GM21367 (cell line): ENCODE results near the gene TLR7.

ENCODE experiments used
- ATAC-seq: cut with Tn5 transposase; IDR thresholded peaks from one replicate; pipeline ENCODE4 v1.9.1; 2021; ENCODE audit not compliant: unreplicated experiment

Gene TLR7

DNA sequence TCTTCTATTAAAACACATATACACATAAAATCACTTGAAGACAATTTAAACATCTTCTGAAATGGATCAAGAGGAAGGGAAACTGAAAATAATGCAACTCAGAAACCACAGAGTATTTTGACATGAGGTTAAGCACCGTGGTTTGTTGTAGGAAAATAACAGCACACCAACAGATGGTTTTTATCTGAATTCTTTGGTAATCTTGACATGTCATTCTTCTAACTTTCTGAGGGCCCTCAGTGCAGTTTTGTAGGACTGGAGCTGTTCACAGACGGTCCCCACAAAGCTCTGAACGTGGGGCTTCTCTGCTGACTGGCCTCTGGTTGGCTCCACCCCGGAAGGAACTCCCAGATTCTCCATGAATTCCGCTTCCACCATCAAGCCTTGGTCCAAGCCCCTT lies 23.6 kb downstream of the TLR7 start:
- ATAC-seq, result peak; percentile 47

DNA sequence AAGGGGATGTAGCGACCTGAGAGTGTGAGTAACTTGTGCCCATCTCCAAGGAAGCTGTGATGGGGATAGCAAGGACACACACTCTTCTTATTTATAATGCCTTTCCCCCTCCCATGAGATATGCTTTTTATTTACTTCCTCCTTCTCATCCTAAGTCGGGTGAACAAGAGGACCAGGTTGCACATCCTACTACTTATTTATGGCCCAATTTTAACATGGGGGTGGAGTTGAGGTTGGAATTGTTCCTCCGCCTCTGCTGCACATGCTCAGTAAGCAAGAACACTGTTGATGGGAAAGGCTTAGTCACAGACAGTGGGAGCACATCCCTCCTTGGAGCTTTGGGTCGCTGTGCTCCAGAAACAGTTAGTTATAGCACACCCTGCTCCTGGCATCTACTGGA lies 24.3 kb downstream of the TLR7 start:
- ATAC-seq, result no peak

DNA sequence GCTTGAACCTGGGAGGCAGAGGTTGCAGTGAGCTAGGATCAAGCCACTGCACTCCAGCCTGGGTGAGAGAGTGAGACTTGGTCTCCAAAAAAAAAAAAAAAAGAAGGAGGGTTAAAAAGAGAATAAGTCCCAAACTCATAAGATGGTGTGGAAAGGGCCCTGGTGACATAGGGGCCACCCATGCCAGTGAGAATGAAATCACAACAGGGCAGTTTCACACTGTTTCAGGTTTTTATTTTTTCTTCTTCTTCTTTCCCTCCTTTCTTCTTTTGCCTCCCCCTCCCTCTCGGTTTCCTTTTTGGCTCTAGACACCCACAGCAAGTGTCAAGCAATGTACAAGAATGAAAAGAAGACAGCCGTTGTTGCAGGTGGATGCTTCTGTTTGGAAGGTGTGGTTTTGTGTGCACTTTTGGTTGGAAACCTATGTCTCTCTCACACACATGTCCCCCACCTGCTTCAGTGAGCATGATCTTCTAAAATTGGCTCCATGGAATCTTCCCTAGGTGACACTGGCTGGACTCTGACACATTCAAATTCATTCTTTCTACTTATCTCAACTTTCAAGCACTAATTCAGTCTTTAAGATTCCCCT lies 25.1 kb downstream of the TLR7 start:
- peak; percentile 43 for ATAC-seq

DNA sequence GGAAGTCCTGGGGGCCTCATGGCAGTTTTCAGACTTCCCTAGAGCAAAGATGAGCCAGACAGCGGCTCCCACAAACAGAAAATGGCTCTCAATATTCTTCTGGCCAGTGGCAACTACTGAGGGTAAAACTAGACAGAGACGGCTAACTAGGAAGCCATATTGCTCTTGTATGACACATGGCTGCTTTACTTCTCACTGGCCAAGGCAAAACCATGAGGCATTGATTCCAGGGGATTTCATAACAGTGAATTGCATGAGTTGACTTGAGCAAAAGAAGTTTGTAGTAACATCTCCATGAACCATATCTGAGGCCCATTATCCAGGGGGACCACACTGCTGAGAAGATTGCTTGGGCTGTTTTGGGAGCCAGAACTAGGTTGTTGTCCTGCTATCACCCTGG lies 25.8 kb downstream of the TLR7 start:
- ATAC-seq, result no peak

DNA sequence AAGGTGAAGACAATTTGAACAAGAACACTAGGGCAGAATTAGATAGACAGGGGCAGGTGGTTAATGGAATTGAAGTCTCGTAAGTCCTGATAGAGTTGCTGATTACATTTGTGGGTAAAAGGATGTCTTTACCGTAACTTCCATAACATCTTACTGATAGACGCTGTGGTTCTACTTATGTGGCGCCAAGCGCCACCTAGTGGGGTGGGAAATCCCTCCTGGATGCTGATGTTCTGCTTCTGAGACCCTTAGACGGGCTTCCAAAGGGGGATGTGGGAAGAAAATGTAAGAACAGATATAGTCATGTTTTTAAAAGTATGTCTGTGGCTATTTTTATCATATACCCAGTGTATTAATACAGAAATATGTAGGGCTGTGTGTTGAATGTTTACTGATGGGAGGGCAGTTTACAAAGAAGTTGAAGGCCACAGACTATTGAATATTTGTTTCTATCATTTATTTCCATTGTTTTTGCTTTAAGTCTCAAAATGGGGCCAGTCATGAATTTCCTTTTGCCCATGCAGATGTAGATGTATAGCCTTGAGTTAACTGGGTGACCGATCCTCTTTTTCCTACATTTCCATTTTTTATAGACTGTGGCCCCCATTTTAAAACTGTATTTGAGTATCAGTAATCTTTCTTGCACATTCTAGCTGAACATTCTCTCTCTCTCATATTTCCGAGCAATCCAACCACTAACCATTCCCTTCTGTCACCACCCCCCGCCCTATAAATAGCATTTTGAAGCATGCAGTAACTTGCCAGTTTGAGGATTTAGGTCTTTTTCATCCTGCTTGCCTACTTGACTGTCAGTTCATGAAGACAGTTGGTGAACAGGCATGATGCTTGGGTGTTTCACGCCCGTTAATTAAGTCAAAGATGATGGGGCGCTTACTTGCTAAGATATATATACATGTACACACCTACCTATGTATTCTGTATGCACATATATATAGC lies 27.5 kb downstream of the TLR7 start:
- ATAC-seq, result no peak

DNA sequence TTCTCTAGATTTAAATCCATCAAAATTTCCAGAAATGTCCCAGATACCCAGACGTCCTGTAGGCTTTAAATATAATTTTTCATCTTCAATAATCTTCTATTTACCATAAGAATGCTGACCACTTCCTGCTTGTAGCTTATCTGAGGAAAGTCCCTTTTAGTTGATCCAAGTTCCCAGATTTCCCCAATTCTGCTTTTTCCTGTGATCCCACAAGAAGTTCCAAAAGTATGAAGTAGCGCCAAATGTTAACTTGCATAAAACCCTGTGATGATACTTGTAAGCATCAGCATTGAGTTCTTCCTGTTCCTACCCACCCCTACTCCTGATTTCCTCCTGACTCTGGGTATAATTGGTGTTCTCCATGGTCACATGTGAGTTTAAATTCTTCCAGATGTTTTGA lies 29.0 kb downstream of the TLR7 start:
- ATAC-seq, result no peak

DNA sequence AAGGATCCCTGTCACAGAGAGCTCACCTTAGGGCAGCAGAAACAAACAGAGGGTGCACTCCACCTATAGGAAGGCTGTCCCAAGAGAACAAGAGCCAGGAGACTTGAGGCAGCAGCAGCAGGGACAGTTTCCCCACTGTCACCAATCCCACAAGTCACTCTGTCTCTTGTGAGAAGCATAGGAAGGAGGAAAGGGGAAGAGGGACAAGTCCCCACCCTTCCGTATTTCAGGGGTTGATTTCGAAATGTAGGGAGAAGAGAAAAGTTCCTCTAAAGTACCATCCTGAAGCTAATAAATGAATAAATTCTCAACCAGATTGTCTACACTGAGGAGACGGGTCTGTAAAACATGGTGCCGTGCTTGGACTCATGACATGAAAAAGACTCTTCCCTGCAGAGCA lies 30.1 kb downstream of the TLR7 start:
- no peak for ATAC-seq

DNA sequence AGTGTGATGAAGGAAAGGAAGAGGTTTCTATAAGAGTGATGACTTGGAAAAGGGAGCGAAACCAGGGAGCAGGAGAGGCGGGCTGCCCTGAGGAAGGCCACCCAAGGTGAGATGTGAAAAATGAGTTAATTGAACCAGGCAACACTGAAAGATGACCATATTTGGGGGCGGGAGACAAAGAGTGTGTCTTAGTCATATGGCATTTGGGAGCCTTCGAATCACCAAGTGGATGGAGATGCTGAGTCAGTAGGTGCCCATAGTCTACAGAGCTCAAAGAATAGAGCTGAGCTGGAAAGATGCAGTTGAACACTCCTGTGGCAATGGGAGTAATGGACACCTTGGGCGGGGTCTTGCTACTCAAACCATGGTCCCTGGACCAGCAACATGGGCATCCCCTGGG lies 31.2 kb downstream of the TLR7 start:
- ATAC-seq, result no peak

DNA sequence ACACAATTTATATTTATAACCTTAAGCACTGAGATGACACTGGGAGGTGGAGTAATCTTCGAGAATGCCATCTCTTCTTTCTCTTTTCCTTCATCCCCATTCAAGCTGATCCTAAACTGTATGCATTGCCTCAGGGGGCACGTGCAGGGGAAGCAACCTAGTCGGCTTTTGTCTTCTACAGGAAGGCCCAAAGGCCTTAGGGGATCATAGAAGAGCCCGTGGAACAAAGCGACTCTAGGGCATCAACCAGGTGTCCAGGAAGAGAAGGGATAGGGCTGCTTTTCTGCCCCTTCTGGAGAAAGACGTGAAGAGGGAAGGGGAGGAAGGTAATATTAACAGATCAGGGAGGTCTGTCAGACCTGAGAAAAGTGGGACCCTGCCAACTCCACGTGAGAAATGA lies 32.6 kb downstream of the TLR7 start:
- no peak for ATAC-seq

DNA sequence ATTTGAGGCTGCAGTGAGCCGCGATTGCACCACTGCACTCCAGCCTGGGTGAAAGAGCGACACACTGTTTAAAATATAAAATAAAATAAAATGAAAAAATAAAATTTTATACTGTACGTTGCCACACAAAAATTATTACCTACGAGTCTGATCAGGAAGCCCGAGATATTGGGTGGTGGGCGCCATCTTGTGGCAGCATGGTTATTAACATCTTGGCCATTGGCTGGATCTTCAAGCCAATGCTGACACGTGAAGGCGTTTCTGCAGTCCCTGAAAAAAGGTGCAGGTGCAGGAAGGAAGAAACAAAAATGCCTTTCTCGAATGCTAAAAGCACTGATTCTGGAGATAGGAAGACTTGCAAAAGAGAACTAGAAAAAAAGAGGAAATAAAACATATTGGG lies 34.6 kb downstream of the TLR7 start:
- ATAC-seq, result no peak

DNA sequence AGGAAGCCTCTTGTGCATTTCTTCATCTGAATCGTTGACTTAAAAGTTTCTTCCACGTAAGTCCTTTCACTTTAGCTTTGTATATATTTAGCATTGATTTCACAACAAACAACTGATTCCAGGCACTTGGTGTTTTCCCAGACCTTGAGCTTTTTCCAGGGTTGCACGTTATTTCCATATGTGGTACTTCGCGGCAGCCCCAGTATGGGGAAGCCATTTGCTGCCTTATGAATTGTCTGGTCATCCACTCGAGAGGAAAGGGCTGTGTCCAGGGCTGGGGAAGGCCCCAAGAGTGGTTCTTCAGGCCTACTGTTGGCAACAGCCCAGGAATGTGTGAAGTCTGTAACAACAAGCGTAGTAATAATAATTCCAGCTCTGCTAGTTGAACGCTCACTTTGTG lies 36.8 kb downstream of the TLR7 start:
- no peak for ATAC-seq

DNA sequence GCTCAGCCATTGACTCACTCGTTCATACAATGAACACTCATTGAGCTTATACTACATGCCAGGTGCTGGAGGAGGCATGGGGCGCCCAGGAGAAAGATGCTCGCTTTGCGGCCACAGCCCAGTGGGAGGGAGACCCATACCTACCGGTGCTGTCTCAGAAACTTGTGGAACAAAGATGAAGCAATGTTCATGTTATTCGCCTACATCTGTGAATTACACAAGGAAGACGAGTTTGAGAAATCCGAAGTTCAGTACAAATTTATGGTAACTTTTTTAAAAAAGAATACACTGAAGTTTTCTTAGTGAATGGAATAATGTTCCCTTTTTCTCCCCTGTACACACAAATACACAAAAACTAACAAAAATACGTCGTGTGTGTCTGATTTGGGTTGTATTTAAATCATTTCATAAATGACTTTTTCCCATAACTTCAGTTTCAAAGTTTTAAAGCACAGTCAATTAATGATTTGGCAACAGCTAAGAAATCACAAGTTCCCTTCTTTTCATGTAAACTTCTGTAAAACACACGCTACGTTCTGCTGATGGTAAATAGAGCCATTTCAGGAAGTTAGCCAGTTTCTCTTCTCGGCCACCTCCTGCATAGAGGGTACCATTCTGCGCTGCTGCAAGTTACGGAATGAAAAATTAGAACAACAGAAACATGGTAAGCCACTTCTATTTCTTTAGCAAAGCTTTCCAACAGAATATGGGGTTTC lies 39.3 kb downstream of the TLR7 start, which contains the start of gene TLR8:
Gene TLR8 (plus strand): TSS at position 575 of the 716 bp plus-strand sequence. CDS start 87 bp downstream, at position 662.
- no peak for ATAC-seq

DNA sequence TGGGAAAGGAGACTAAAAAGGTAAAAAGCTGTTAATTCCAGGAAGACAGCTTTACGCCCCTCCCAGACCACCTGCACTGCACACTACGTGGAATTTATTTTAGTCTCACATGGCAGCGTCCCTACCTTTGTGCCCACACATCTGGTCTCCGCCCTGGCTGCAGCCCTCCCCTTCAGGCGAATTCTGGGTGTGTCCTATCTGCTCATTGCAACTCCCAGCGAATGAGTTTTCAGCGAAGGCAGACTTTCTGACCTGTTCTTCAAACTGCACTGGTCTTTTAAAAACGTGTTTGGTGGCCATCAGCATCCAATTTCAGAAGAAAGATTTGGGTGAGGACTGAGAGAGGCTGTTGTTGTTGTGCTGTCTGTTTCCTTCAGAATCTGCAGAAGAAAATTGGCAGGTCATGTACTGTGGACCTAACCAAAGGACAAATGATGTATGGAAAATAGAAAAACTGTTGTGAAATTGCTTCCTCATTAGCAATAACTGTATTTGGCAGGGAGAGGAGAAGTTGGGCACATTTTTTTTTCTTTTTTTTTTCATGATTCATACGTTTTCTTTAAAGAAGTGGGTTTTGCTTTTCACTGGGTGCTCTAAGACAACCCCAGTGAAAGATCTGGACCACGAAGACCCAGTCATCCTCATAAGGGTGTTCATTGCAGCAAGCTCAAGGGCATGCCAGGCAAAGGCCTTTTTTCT lies 43.7 kb downstream of the TLR7 start:
- no peak for ATAC-seq

DNA sequence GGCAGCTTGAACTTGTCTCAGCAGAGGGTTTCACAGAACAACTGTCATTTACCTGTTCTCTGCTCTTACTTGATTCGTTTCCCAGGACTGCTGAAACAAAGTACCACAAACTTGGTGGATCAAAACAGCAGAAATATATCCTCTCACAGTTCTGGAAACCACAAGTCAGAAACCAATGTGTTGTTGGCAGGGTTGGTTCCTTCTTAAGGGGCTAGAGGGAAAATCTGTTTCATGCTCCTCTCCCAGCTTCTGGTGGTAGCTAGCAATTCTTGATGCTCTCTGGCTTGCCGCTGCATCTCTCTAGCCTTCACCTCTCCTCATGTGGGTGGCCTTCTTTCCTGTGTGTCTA lies 44.2 kb downstream of the TLR7 start:
- ATAC-seq, result no peak

DNA sequence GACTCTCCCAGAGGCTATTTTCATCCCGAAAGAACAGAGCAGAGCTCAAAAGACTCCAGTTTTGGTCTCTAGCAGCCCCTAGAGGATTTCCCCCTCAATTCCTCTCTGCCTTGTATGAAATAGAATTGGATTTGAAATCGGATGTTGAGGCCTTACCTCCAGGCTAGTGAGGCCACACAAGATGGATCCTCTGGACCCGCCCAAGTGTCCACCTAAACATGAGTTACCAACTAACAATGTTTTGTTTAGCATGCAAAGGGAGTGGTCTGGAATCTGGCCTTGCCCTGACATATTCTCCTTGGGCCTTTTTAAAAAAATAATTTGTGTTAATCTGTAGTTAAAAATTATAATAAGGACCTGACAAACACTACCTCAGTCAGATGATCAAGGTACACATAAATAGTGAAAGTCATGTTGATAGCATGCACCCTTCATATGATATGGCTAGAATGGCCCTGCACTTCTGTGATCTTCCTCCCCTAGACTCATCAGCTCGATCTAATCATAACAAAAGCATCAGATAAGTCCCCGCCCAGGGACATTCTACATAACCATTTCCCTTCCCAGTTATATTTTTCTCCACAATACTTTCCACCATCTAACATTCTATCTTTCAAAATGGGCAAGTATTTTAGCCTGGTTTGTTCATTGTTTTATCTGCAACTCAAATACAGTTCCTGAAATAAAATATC lies 46.1 kb downstream of the TLR7 start:
- no peak for ATAC-seq

DNA sequence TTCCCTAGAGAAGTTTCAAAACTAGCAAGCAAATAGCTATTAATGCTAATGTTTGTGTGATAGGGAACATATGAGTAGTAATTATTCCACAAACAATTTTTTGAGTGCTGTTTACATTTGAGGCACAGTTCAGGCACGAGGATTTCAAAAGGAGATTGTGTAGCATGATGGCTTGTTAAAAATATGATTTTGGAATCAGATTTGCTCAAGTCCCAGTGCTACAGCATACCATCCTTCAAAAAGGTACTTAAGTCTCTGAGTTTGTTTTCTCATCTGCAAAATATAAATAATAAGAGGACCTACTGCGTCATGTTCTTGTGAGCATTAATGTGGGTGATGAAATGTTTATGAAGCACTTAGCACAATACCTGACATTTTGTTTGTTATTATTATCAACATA lies 50.9 kb downstream of the TLR7 start:
- no peak for ATAC-seq

DNA sequence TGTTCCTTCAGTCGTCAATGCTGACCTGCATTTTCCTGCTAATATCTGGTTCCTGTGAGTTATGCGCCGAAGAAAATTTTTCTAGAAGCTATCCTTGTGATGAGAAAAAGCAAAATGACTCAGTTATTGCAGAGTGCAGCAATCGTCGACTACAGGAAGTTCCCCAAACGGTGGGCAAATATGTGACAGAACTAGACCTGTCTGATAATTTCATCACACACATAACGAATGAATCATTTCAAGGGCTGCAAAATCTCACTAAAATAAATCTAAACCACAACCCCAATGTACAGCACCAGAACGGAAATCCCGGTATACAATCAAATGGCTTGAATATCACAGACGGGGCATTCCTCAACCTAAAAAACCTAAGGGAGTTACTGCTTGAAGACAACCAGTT lies 52.2 kb downstream of the TLR7 start:
- ATAC-seq, result no peak

DNA sequence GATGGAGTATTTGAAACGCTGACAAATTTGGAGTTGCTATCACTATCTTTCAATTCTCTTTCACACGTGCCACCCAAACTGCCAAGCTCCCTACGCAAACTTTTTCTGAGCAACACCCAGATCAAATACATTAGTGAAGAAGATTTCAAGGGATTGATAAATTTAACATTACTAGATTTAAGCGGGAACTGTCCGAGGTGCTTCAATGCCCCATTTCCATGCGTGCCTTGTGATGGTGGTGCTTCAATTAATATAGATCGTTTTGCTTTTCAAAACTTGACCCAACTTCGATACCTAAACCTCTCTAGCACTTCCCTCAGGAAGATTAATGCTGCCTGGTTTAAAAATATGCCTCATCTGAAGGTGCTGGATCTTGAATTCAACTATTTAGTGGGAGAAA lies 52.7 kb downstream of the TLR7 start:
- ATAC-seq, result no peak

DNA sequence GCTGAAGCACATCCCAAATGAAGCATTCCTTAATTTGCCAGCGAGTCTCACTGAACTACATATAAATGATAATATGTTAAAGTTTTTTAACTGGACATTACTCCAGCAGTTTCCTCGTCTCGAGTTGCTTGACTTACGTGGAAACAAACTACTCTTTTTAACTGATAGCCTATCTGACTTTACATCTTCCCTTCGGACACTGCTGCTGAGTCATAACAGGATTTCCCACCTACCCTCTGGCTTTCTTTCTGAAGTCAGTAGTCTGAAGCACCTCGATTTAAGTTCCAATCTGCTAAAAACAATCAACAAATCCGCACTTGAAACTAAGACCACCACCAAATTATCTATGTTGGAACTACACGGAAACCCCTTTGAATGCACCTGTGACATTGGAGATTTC lies 54.1 kb downstream of the TLR7 start:
- ATAC-seq, result no peak

DNA sequence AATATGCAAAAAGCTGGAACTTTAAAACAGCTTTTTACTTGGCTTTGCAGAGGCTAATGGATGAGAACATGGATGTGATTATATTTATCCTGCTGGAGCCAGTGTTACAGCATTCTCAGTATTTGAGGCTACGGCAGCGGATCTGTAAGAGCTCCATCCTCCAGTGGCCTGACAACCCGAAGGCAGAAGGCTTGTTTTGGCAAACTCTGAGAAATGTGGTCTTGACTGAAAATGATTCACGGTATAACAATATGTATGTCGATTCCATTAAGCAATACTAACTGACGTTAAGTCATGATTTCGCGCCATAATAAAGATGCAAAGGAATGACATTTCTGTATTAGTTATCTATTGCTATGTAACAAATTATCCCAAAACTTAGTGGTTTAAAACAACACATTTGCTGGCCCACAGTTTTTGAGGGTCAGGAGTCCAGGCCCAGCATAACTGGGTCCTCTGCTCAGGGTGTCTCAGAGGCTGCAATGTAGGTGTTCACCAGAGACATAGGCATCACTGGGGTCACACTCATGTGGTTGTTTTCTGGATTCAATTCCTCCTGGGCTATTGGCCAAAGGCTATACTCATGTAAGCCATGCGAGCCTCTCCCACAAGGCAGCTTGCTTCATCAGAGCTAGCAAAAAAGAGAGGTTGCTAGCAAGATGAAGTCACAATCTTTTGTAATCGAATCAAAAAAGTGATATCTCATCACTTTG lies 55.2 kb downstream of the TLR7 start:
- ATAC-seq, result no peak
